IMR-90 (cell line): ENCODE data around the gene SELP. TPM values are rescaled to one million over a fixed set of nuclear protein-coding genes. Genes with fewer than 3 reads are reported as not detected.

ENCODE experiments used
- ATAC-seq: fragments of 200-7000 bp; cut with Tn5 transposase; 2 replicates; pipeline ENCODE4 v1.9.1; 2020; ENCODE audit warnings: low read depth, mild to moderate bottlenecking, moderate library complexity
- BruUV-seq: library from RNA; stranded (reverse); fragments of 400-500 nt; replicated peaks from 2 replicates; lab custom pipeline; 2021; lab: Mats Ljungman, UMichigan
- CTCF ChIA-PET: fragments of 300-600 bp; formaldehyde crosslinking; extraction: SDS; loops from one replicate; lab custom pipeline; 2021; ENCODE audit warnings: antibody characterized with exemption; lab: Yijun Ruan, JAX
- POLR2A ChIA-PET: fragments of 300-600 bp; sonication (Branson Sonifier 250); formaldehyde crosslinking; loops from one replicate; lab custom pipeline; 2022; ENCODE audit warnings: antibody characterized with exemption; ENCODE audit not compliant: unreplicated experiment; lab: Charles Lee
- DNase-seq: peaks from one replicate; pipeline ENCODE4 v3.0.0; 2013
- H2AFZ ChIP-seq: replicated peaks from 2 replicates; pipeline ENCODE3; 2013; ENCODE audit warnings: low read length, mild to moderate bottlenecking; ENCODE audit not compliant: poor library complexity
- H2AK5ac ChIP-seq: 2 replicates; pipeline ENCODE4 v1.6.1; 2013; ENCODE audit warnings: low read depth, low read length, inconsistent platforms
- H2AK9ac ChIP-seq: replicated peaks from 2 replicates; pipeline ENCODE3; 2013; ENCODE audit warnings: mild to moderate bottlenecking, low read depth, low read length, moderate library complexity; ENCODE audit not compliant: poor library complexity
- H2BK120ac ChIP-seq: 2 replicates; pipeline ENCODE4 v1.6.1; 2013; ENCODE audit warnings: low read depth, low read length, inconsistent platforms
- H2BK15ac ChIP-seq: 3 replicates; pipeline ENCODE4 v1.6.1; 2013; ENCODE audit warnings: low read depth, low read length, inconsistent platforms
- H2BK20ac ChIP-seq: 2 replicates; pipeline ENCODE4 v1.6.1; 2013; ENCODE audit warnings: low read depth, mild to moderate bottlenecking, inconsistent platforms, low read length, moderate library complexity
- H2BK5ac ChIP-seq: 2 replicates; pipeline ENCODE4 v1.6.1; 2013; ENCODE audit warnings: mild to moderate bottlenecking, low read depth, low read length, inconsistent platforms; ENCODE audit not compliant: poor library complexity, severe bottlenecking
- H3K14ac ChIP-seq: replicated peaks from 2 replicates; pipeline ENCODE4 v1.6.1; 2013; ENCODE audit warnings: low read depth, low read length, inconsistent platforms
- H3K18ac ChIP-seq: 2 replicates; pipeline ENCODE4 v1.6.1; 2013; ENCODE audit warnings: low read depth, low read length, control low read depth
- H3K23ac ChIP-seq: 2 replicates; pipeline ENCODE4 v1.6.1; 2013; ENCODE audit warnings: low read depth, low read length, inconsistent platforms
- H3K27ac ChIP-seq: 2 replicates; pipeline ENCODE4 v1.5.1; 2013; ENCODE audit warnings: mild to moderate bottlenecking, control low read depth, low read length; ENCODE audit not compliant: insufficient read depth
- H3K27me3 ChIP-seq: 2 replicates; pipeline ENCODE4 v1.6.1; 2013; ENCODE audit warnings: low read length; ENCODE audit not compliant: control insufficient read depth, insufficient read depth
- H3K36me3 ChIP-seq: 2 replicates; pipeline ENCODE4 v1.6.1; 2013; ENCODE audit warnings: low read length, mixed read lengths; ENCODE audit not compliant: control insufficient read depth, insufficient read depth
- H3K4ac ChIP-seq: 2 replicates; pipeline ENCODE4 v1.6.1; 2013; ENCODE audit warnings: low read depth, low read length, inconsistent platforms
- H3K4me1 ChIP-seq: 2 replicates; pipeline ENCODE4 v1.6.1; 2013; ENCODE audit warnings: low read length, mixed read lengths; ENCODE audit not compliant: control insufficient read depth, insufficient read depth
- H3K4me2 ChIP-seq: 2 replicates; pipeline ENCODE4 v1.6.1; 2013; ENCODE audit warnings: low read depth, mild to moderate bottlenecking, control low read depth, low read length, moderate library complexity
- H3K4me3 ChIP-seq: 2 replicates; pipeline ENCODE4 v1.5.1; 2013; ENCODE audit warnings: low read depth, mild to moderate bottlenecking, control low read depth, low read length, moderate library complexity; ENCODE audit not compliant: insufficient read depth
- H3K56ac ChIP-seq: 2 replicates; pipeline ENCODE4 v1.6.1; 2013; ENCODE audit warnings: low read length, inconsistent platforms; ENCODE audit not compliant: insufficient read depth; ENCODE audit errors: extremely low read depth
- H3K79me1 ChIP-seq, 2 experiments: 2 replicates each; pipeline ENCODE4 v1.6.1; 2013; ENCODE audit warnings: low read length in 2 of 2, inconsistent platforms in 1 of 2, low read depth in 1 of 2
- H3K9ac ChIP-seq: 2 replicates; pipeline ENCODE4 v1.6.1; 2013; ENCODE audit warnings: low read depth, low read length, control low read depth
- H3K9me1 ChIP-seq: 2 replicates; pipeline ENCODE4 v1.6.1; 2013; ENCODE audit warnings: low read length, inconsistent platforms; ENCODE audit not compliant: insufficient read depth
- H3K9me3 ChIP-seq: 2 replicates; pipeline ENCODE4 v1.6.1; 2013; ENCODE audit warnings: low read length; ENCODE audit not compliant: control insufficient read depth, insufficient read depth
- H4K20me1 ChIP-seq: 2 replicates; pipeline ENCODE4 v1.6.1; 2013; ENCODE audit warnings: low read length, inconsistent platforms; ENCODE audit not compliant: insufficient read depth
- H4K5ac ChIP-seq: 2 replicates; pipeline ENCODE4 v1.6.1; 2013; ENCODE audit warnings: mild to moderate bottlenecking, low read depth, low read length, control low read depth
- H4K8ac ChIP-seq, 2 experiments: 2 replicates each; pipeline ENCODE4 v1.6.1; 2013; ENCODE audit warnings: low read depth in 2 of 2, low read length in 2 of 2, control low read depth in 1 of 2, inconsistent platforms in 1 of 2
- H4K91ac ChIP-seq: 2 replicates; pipeline ENCODE4 v1.6.1; 2013; ENCODE audit warnings: low read depth, low read length, inconsistent platforms; ENCODE audit not compliant: insufficient read depth
- BHLHE40 ChIP-seq: fragments of 150-350 bp; IDR thresholded peaks from 2 replicates; pipeline ENCODE4 v1.6.1; 2016; ENCODE audit warnings: mild to moderate bottlenecking, low read depth, low read length
- CEBPB ChIP-seq: IDR thresholded peaks from 2 replicates; pipeline ENCODE4 v1.6.1; 2012; ENCODE audit warnings: low read depth, low read length, improper control_type of control experiment
- MAFK ChIP-seq: IDR thresholded peaks from 2 replicates; pipeline ENCODE4 v1.6.1; 2012; ENCODE audit warnings: low read depth, low read length, improper control_type of control experiment
- NFE2L2 ChIP-seq: fragments of 150-350 bp; IDR thresholded peaks from 2 replicates; pipeline ENCODE4 v1.6.1; 2016; ENCODE audit warnings: low read depth, mild to moderate bottlenecking, low read length
- POLR2A ChIP-seq: IDR thresholded peaks from 2 replicates; pipeline ENCODE4 v1.6.1; 2012; ENCODE audit warnings: mild to moderate bottlenecking, low read depth, low read length
- RAD21 ChIP-seq: IDR thresholded peaks from 2 replicates; pipeline ENCODE4 v1.6.1; 2012; ENCODE audit warnings: low read length, improper control_type of control experiment
- RCOR1 ChIP-seq: IDR thresholded peaks from 2 replicates; pipeline ENCODE4 v1.6.1; 2012; ENCODE audit warnings: mild to moderate bottlenecking, low read length, improper control_type of control experiment; ENCODE audit not compliant: insufficient replicate concordance
- RFX5 ChIP-seq: IDR thresholded peaks from 2 replicates; pipeline ENCODE4 v1.8.0; 2012; ENCODE audit warnings: low read depth, mild to moderate bottlenecking, low read length, moderate library complexity
- SMC3 ChIP-seq: fragments of 150-350 bp; IDR thresholded peaks from 2 replicates; pipeline ENCODE4 v1.6.1; 2016; ENCODE audit warnings: low read depth, mild to moderate bottlenecking, antibody characterized with exemption, low read length, moderate library complexity
- WGBS, 2 experiments: methylation state at CpG; one replicate each; pipeline versions ENCODE4 v1.1.5 to v1.1.7; 2013; ENCODE audit warnings: missing lambda C conversion rate in 2 of 2; ENCODE audit not compliant: insufficient read length in 1 of 2; ENCODE audit errors: extremely low coverage in 2 of 2; 5-methylcytosine and 5-hydroxymethylcytosine counted together
- dilution Hi-C: fragments of 300-500 bp; cut with HindIII; formaldehyde crosslinking; loops from one replicate; pipeline ENCODE4 v1.14.3; 2018; ENCODE audit warnings: low sequenced_read_pairs; ENCODE audit not compliant: unreplicated experiment
- in situ Hi-C: fragments of 300-500 bp; cut with MboI; formaldehyde crosslinking; loops from 3 replicates; pipeline ENCODE4 v1.14.3; 2019; ENCODE audit warnings: low sequenced_read_pairs, inconsistent platforms, mixed read lengths
- intact Hi-C: fragments of 100-400 bp; cut with micrococcal nuclease; formaldehyde crosslinking; loops from 2 replicates; pipeline ENCODE4 v1.10.0; 2022
- polyA plus RNA-seq, 3 experiments: library from polyadenylated mRNA; depleted of rRNA; stranded (reverse); fragments of >200 nt; gene quantifications; 2 replicates each; pipeline ENCODE4 v1.2.3, GENCODE V29; 2012; ENCODE audit warnings: low replicate concordance in 1 of 3
- total RNA-seq: library from RNA; depleted of rRNA; stranded (reverse); fragments of >200 nt; gene quantifications from 2 replicates; pipeline ENCODE4 v1.2.3, GENCODE V29; 2012
- TF ChIP-seq, protein P1 (sequence below): fragments of 150-350 bp; IDR thresholded peaks from 2 replicates; pipeline ENCODE4 v1.6.1; 2017; ENCODE audit warnings: mild to moderate bottlenecking, antibody characterized with exemption, low read length, low read depth
- TF ChIP-seq, protein P2 (sequence below): conservative IDR thresholded peaks from 2 replicates; pipeline ENCODE4 v1.5.1; 2012; ENCODE audit warnings: mild to moderate bottlenecking, low read depth, low read length, improper control_type of control experiment

SELP gene
- total and polyA plus RNA-seq, 2 of the 4 experiments (the other 2 are of a cell fraction), result not detected

DNA sequence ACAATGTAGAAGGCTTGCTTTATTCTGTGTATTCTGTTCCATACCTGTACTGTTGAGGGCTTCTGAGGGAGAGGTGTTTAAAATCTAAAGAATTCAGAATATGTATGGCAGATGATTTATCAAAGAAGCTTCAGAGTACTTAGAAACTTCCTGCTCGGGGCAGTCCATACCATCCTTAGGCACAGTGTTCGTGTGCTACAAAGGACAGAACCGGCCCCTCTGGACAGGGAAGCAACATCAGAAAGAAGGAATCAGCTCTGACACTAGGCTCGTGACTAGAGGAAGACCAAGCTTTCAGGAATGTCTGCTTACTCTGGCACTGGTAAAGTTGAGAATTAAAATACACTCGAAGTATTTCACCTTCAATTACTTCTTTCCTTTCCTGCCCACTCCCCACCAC is 14.1 kb downstream of the SELP start:
- no peak for ATAC-seq
- Histone ChIP-seq H4K8ac (no peak overlapping the region), H2BK20ac (no peak overlapping the region), H3K4me2 (no peak overlapping the region), H4K91ac (no peak overlapping the region), H4K20me1 (no peaks in the 10 kb centered on the region), H3K23ac (no peak overlapping the region), H2AK9ac (no peak overlapping the region), H2BK5ac (no peak overlapping the region), H3K4ac (no peak overlapping the region), H3K36me3 (no peaks in the 10 kb centered on the region), H3K27ac (no peak overlapping the region), H4K5ac (no peak overlapping the region), H3K56ac (no peak overlapping the region), H3K4me3 (no peak overlapping the region), H3K27me3 (no peaks in the 10 kb centered on the region), H2AK5ac (no peak overlapping the region), H3K79me1 (no peaks in the 10 kb centered on the region), H3K14ac (no peak overlapping the region), H2BK15ac (no peak overlapping the region), H3K9me3 (no peaks in the 10 kb centered on the region), H3K9me1 (no peaks in the 10 kb centered on the region), H2BK120ac (no peak overlapping the region), H3K9ac (no peak overlapping the region), H3K4me1 (no peaks in the 10 kb centered on the region), H3K18ac (no peak overlapping the region), H2AFZ (no peak overlapping the region)
- CTCF ChIA-PET, result no interaction called here
- POLR2A ChIA-PET, result no interaction called here
- intact Hi-C loops (no loop called here), in situ Hi-C loops (no loop called here), dilution Hi-C loops (no loop called here)
- DNase-seq, result no peak
- 0% methylated on average over 1 of the region's 5 CpGs; no CpG with 5 or more reads in 1 of the 2 experiments for WGBS, 2 experiments
- BruUV-seq, result no TSS peak
- TF ChIP-seq RCOR1 (no peak), SMC3 (no peak), CEBPB (no peak), RFX5 (no peak), RAD21 (no peak), MAFK (no peak), POLR2A (no peak), BHLHE40 (no peak), NFE2L2 (no peak)
- TF ChIP-seq, protein P1, sequence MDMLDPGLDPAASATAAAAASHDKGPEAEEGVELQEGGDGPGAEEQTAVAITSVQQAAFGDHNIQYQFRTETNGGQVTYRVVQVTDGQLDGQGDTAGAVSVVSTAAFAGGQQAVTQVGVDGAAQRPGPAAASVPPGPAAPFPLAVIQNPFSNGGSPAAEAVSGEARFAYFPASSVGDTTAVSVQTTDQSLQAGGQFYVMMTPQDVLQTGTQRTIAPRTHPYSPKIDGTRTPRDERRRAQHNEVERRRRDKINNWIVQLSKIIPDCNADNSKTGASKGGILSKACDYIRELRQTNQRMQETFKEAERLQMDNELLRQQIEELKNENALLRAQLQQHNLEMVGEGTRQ, result no peak
- TF ChIP-seq, protein P2, sequence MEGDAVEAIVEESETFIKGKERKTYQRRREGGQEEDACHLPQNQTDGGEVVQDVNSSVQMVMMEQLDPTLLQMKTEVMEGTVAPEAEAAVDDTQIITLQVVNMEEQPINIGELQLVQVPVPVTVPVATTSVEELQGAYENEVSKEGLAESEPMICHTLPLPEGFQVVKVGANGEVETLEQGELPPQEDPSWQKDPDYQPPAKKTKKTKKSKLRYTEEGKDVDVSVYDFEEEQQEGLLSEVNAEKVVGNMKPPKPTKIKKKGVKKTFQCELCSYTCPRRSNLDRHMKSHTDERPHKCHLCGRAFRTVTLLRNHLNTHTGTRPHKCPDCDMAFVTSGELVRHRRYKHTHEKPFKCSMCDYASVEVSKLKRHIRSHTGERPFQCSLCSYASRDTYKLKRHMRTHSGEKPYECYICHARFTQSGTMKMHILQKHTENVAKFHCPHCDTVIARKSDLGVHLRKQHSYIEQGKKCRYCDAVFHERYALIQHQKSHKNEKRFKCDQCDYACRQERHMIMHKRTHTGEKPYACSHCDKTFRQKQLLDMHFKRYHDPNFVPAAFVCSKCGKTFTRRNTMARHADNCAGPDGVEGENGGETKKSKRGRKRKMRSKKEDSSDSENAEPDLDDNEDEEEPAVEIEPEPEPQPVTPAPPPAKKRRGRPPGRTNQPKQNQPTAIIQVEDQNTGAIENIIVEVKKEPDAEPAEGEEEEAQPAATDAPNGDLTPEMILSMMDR, result no peak
